Liver (tissue), 9 donors: ENCODE results near the gene FBLN1. TPM values are rescaled to one million over a fixed set of nuclear protein-coding genes. Genes with fewer than 3 reads are reported as not detected.

Experiments
- DNase-seq: peaks from one replicate; pipeline ENCODE4 v3.0.0-alpha.2; 2017; ENCODE audit warnings: low spot score
- H3K27ac ChIP-seq, 2 donors: one replicate each; pipeline ENCODE4 v1.7.0; 2013; ENCODE audit warnings: inconsistent platforms in 2 of 2, low read length in 2 of 2, control low read depth in 1 of 2, low read depth in 1 of 2, mild to moderate bottlenecking in 1 of 2
- H3K27me3 ChIP-seq, 4 donors: one replicate each; pipeline versions ENCODE4 v1.6.1 to v1.7.0; 2013; ENCODE audit warnings: low read length in 3 of 4, inconsistent platforms in 1 of 4, mild to moderate bottlenecking in 1 of 4, moderate library complexity in 1 of 4; ENCODE audit not compliant: control insufficient read depth in 4 of 4, insufficient read depth in 4 of 4
- H3K36me3 ChIP-seq, 4 donors: one replicate each; pipeline versions ENCODE4 v1.6.1 to v1.7.0; 2013; ENCODE audit warnings: low read length in 3 of 4, mild to moderate bottlenecking in 3 of 4, low read depth in 1 of 4, moderate library complexity in 1 of 4; ENCODE audit not compliant: control insufficient read depth in 4 of 4, insufficient read depth in 3 of 4
- H3K4me1 ChIP-seq, 4 donors: one replicate each; pipeline versions ENCODE4 v1.6.1 to v1.7.0; 2013; ENCODE audit warnings: low read length in 3 of 4, mild to moderate bottlenecking in 3 of 4, moderate library complexity in 1 of 4; ENCODE audit not compliant: control insufficient read depth in 4 of 4, insufficient read depth in 4 of 4
- H3K4me3 ChIP-seq, 3 donors: one replicate each; pipeline versions ENCODE4 v1.6.1 to v1.7.0; 2013; ENCODE audit warnings: low read length in 3 of 3, control low read depth in 1 of 3, low read depth in 1 of 3, mild to moderate bottlenecking in 1 of 3
- H3K9ac ChIP-seq, 2 donors: one replicate each; pipeline ENCODE4 v1.7.0; 2013; ENCODE audit warnings: low read length in 2 of 2, mild to moderate bottlenecking in 2 of 2, moderate library complexity in 2 of 2, control low read depth in 1 of 2, low read depth in 1 of 2
- H3K9me3 ChIP-seq, 4 donors: one replicate each; pipeline versions ENCODE4 v1.6.1 to v1.7.0; 2013; ENCODE audit warnings: low read length in 3 of 4; ENCODE audit not compliant: control insufficient read depth in 4 of 4
- CTCF ChIP-seq: fragments of 150-350 bp; IDR thresholded peaks from 2 replicates; pipeline ENCODE4 v1.5.1; 2017; ENCODE audit warnings: improper control_type of control experiment, low read depth, low read length; ENCODE audit not compliant: missing input control
- EGR1 ChIP-seq, 2 donors: IDR thresholded peaks; 2 replicates each; pipeline ENCODE4 v1.6.1; 2016 to 2018; ENCODE audit warnings: antibody characterized with exemption in 2 of 2, low read depth in 2 of 2
- FOXA1 ChIP-seq: IDR thresholded peaks from 2 replicates; pipeline ENCODE4 v1.6.1; 2016; ENCODE audit warnings: antibody characterized with exemption
- FOXA2 ChIP-seq: IDR thresholded peaks from 2 replicates; pipeline ENCODE4 v1.6.1; 2016; ENCODE audit warnings: antibody characterized with exemption
- GABPA ChIP-seq, 2 donors: IDR thresholded peaks in 1 of 2; conservative IDR thresholded peaks in 1 of 2; 2 replicates each; pipeline ENCODE4 v1.6.1; 2016; ENCODE audit warnings: antibody characterized with exemption in 2 of 2, mild to moderate bottlenecking in 1 of 2, moderate library complexity in 1 of 2
- HNF4A ChIP-seq, 2 donors: conservative IDR thresholded peaks; 2 replicates each; pipeline ENCODE4 v1.6.1; 2016; ENCODE audit warnings: antibody characterized with exemption in 2 of 2, mild to moderate bottlenecking in 2 of 2
- HNF4G ChIP-seq: IDR thresholded peaks from 2 replicates; pipeline ENCODE4 v1.6.1; 2016; ENCODE audit warnings: antibody characterized with exemption
- JUND ChIP-seq, 2 donors: IDR thresholded peaks; 2 replicates each; pipeline ENCODE4 v1.6.1; 2016; ENCODE audit warnings: antibody characterized with exemption in 2 of 2
- MAX ChIP-seq: IDR thresholded peaks from 2 replicates; pipeline ENCODE4 v1.6.1; 2016; ENCODE audit warnings: antibody characterized with exemption
- NR2F2 ChIP-seq: IDR thresholded peaks from 2 replicates; pipeline ENCODE4 v1.6.1; 2016; ENCODE audit warnings: antibody characterized with exemption
- RAD21 ChIP-seq, 2 donors: IDR thresholded peaks; 2 replicates each; pipeline ENCODE4 v1.6.1; 2016; ENCODE audit warnings: antibody characterized with exemption in 2 of 2, mild to moderate bottlenecking in 2 of 2
- REST ChIP-seq: IDR thresholded peaks from 2 replicates; pipeline ENCODE4 v1.6.1; 2016; ENCODE audit warnings: antibody characterized with exemption, mild to moderate bottlenecking
- RXRA ChIP-seq, 2 donors: IDR thresholded peaks; 2 replicates each; pipeline ENCODE4 v1.6.1; 2017 to 2018; ENCODE audit warnings: antibody characterized with exemption in 2 of 2, mild to moderate bottlenecking in 1 of 2
- SP1 ChIP-seq: IDR thresholded peaks from 2 replicates; pipeline ENCODE4 v1.6.1; 2018; ENCODE audit warnings: antibody characterized with exemption, mild to moderate bottlenecking
- TAF1 ChIP-seq: conservative IDR thresholded peaks from 2 replicates; pipeline ENCODE4 v1.6.1; 2016; ENCODE audit warnings: antibody characterized with exemption, mild to moderate bottlenecking
- ZBTB33 ChIP-seq: IDR thresholded peaks from 2 replicates; pipeline ENCODE4 v1.6.1; 2016; ENCODE audit warnings: antibody characterized with exemption
- WGBS: extraction: QIAGEN DNeasy Blood & Tissue Kit; methylation state at CpG from one replicate; pipeline ENCODE4 v1.1.7; 2013; 5-methylcytosine and 5-hydroxymethylcytosine counted together
- polyA plus RNA-seq, 2 donors: library from polyadenylated mRNA; stranded (reverse) in 1 of 2; unstranded in 1 of 2; fragments of 200-250 nt in 1 of 2; fragments of >200 nt in 1 of 2; fragmentation: Nextera tagmentation in 1 of 2; extraction: Ambion mirVana in 1 of 2; gene quantifications; one replicate each; pipeline versions ENCODE4 v1.2.1 to v1.2.3, GENCODE V29; 2013 to 2015
- total RNA-seq, 2 donors: library from RNA; depleted of rRNA; stranded (reverse); fragments of >200 nt; gene quantifications; one replicate each; pipeline ENCODE4 v1.2.3, GENCODE V29; 2014
- donor health status: healthy.
- donor health status: healthy.
- donor health status: healthy.
- donor health status: healthy.
- donor health status: healthy.

FBLN1 gene
- total and polyA plus RNA-seq, 4 donors: 2.2 to 9.3 (median 6.3) TPM

GRCh38 chr22:45616432-45616831 lies 113.7 kb downstream of the FBLN1 start (continued):
- no peak for TF ChIP-seq REST
- TF ChIP-seq GABPA (IDR thresholded peaks at IDR 0.05 in 1 of 2, conservative IDR thresholded peaks at IDR 0.05 in 1 of 2): no peak
- no peak for TF ChIP-seq HNF4G
- TF ChIP-seq SP1: no peak
- TF ChIP-seq ZBTB33: no peak

- Histone ChIP-seq H3K27ac (no peak overlapping the region), H3K36me3 (no peaks in the 10 kb centered on the region), H3K27me3 (peaks cover 0 to 2% (median 0%) of the 10 kb centered on the region in 4 donors), H3K4me1 (no peaks in the 10 kb centered on the region), H3K4me3 (no peak overlapping the region), H3K9ac (no peak overlapping the region), H3K9me3 (peaks cover 0 to 6% (median 2%) of the 10 kb centered on the region in 4 donors)
- TF ChIP-seq TAF1: no peak
- TF ChIP-seq EGR1 (IDR thresholded peaks at IDR 0.05; ENCODE audit: low read depth in 2 of 2): no peak
- TF ChIP-seq JUND (IDR thresholded peaks at IDR 0.05): no peak
- no peak for TF ChIP-seq HNF4A (conservative IDR thresholded peaks at IDR 0.05)
- no peak for TF ChIP-seq CTCF
- no peak for TF ChIP-seq MAX
- TF ChIP-seq ZBTB33: no peak
- TF ChIP-seq RXRA (IDR thresholded peaks at IDR 0.05): no peak
- no peak for TF ChIP-seq REST
- no peak for TF ChIP-seq FOXA1
- TF ChIP-seq RAD21 (IDR thresholded peaks at IDR 0.05): no peak
- no peak for TF ChIP-seq GABPA (IDR thresholded peaks at IDR 0.05 in 1 of 2, conservative IDR thresholded peaks at IDR 0.05 in 1 of 2)
- TF ChIP-seq HNF4G: no peak
- no peak for TF ChIP-seq NR2F2
- no peak for TF ChIP-seq FOXA2
- TF ChIP-seq SP1: no peak
- WGBS: 49% methylated on average over 8 of the region's 8 CpGs
- DNase-seq: no peak
Observed at GRCh38 chr22:45617948-45618347, 115.3 kb downstream of the FBLN1 start.
